ENCODE data around the gene PHKG2.

PHKG2 gene

DNA sequence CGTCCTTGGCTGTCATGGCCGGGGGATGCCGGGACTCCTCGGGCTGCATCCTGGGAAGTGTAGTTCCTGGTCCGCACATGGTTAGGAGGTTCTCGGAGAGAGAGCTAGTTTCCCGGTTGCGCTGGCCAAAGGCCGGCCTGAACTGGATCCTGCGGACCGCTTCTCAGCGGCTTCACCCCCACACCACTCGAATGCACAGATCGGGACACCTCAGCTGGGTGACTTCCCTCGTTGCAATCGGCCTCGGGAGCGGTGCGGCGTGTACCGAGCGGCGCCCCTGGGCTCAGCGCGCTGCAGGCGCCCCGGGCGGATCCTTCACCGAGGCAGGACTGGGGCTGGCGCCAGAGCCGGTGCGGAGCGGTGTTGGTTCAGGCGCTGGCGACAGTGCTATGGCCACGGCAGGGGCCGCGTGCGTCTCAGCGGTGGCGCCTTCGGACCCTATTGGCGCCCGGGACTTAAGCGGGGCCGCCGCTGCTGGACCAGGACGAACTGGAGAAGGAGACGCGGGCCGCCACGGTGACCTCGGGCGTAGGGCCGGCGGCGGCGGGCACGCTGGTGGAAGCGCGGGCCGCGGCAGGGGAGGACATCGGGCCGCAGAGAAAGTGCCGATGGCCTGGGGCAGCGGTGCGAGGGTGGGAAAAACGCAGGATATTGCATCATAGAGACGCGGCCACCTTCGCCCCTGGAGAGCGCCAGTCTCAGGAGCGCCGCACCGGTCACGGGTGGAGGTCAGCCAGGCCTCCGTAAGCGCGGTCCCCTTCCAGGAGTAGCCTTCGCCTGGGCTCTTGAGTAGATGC lies 27.4 kb downstream of the PHKG2 start:
- DNase-seq (ENCODE audit: low read depth): peak; percentile 85

DNA sequence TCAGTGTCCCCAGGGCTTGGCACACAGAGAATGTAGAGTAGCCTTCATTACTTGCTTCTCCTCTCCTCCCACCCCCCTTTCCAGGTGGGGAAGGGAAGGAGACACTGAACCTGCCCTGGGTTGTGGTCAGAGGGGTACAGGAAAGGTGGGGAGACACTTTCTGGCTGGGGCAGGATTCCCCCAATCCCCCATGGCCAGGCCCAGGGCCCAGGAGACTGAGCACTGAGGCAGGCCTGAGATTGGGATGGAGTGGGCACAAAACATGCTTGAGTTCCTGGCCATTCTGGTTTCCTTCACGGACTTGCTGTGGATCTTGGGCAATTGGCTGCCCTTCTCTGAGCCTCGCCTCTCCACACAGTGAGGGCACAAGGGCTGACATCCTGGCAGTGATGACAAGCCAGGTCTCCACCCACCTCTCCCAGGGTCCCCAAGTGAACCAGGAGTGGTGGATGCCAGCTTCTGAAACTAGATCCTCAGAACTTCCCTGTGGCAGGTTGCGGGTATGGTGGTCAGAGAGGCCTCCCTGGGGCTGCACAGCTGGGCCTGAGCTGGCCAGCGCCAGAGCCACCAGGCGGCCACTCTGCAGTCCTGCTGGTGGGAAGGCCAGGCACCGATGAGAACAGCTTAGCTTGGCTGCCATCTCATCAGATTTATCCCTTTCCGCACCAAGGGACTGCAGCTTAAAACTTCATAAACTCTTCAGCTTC lies 29.5 kb downstream of the PHKG2 start:
- peak; percentile 8 for DNase-seq (ENCODE audit: low read depth)

DNA sequence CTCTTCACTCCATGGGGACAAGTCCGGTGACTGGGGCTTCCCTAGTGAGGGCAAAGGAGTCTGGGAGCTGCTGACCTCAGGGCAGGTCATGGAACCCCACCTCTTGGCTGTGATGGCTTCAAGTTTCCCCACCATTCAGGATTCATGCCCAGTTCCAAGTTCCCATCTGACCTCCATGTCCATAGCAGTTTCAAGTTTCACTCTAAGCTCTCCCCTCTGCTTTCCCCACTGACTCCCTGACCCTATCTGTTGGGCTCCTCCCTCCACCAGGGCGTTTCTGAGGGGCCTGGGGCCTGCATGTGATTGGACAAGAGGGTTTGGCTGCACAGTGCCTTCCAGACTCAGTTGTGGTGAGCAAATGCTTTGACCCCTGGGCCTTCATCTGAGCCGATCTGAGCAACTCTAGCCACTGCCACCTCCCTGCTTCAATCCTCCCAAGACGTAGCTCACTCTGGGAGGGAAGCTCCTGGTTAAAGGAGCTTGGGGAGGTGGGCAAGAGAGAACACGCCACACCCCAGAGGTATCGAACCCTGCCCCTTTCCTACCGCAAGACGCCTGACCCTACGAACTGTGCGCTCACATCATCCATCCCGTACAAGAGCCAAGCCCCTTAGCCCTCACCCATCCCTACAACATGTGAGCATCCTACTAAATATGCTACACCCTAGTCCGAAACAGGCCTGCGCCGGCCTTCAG lies 30.5 kb downstream of the PHKG2 start:
- peak; percentile 14 for DNase-seq (ENCODE audit: low read depth)

DNA sequence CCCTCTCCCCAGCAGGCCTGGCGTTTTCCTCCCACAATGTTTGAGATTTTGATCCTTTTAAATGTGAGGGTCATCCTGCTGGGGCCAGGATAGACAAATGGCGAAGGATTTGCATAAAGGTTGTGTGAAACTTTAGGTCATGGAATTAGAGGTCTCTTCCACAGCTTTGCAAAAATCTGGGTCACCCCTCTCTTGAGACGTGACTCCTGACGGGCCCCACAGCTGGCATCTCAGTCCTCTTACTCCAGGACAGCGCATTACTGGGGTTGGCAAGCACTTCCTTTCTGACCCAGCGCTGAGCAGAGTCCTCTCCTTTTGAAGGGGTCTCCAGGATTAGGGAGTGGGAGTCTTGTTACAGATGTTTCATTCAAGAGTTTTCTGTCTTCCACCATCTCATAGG lies 31.4 kb downstream of the PHKG2 start:
- DNase-seq (ENCODE audit: low read depth): no peak

DNA sequence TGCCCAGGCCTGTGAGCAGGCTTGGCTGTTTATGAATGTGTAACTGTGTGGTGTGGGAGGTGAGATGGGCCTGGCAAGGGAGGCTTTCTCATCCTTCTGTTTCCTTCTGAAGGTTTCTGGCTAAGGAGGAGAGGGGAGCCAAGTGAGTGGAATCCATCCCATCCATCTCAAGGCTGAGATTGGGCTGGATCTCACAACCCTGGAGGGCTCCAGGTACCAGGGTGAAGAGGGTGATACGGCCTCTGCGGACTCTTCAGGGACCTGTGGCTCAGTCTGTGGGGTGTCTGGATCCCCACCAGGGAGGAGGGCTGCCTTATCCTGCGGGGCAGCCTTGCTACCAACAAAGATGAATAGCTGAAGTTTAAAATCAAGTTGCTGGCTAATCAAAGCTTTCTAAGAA lies 31.8 kb downstream of the PHKG2 start:
- no peak for DNase-seq (ENCODE audit: low read depth)

DNA sequence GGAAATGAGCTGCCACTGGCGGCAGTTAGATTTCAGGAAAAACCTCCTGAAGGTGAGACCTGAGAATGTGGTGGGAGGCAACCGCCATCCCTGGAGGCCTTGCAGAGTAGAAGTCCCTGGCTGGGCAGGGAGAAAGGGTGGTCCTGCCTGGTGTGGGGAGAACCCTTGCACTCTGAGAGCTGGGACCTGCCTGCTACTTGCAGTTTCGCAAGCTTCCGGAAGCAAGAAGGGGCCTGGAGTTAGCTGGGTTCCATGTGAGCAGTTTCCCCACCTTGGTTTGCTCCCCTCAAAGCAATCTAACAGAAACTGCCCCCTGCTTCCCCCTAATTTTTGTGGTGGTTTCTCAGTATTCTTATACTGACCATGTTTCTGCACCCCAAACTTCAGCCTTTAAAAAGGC lies 32.3 kb downstream of the PHKG2 start:
- DNase-seq (ENCODE audit: low read depth): no peak

DNA sequence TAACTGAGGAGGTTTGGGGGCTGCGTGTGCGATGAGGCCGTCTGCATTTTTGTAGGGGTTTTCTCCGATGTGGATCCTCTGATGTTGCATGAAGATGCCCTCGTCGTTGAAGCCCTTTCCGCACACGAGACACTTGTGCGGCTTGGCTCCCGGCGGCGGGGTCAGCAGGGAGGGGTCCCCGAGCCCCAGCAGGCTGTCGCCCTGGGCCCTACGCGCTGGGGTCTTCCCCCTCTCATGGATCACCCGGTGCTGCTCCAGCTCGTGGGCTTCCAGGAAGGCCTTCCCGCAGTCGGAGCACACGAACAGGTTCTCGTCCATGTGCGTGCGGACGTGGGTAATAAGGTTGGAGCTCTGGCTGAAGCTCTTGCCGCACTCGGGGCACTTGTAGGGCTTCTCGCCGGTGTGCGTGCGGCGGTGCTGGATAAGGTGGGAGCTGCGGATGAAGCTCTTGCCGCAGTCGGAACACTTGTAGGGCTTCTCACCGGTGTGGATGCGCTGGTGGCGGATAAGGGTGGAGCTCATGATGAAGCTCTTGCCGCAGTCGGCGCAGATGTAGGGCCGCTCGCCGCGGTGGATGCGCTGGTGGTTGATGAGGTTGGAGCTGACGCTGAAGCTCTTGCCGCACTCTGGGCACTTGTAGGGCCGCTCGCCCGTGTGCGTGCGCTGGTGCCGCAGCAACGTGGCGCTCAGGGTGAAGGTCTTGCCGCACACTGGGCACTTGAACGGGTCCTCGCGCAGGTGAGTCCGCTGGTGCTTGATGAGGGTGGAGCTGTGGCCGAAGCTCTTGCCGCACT lies 34.5 kb downstream of the PHKG2 start:
- DNase-seq (ENCODE audit: low read depth): no peak

DNA sequence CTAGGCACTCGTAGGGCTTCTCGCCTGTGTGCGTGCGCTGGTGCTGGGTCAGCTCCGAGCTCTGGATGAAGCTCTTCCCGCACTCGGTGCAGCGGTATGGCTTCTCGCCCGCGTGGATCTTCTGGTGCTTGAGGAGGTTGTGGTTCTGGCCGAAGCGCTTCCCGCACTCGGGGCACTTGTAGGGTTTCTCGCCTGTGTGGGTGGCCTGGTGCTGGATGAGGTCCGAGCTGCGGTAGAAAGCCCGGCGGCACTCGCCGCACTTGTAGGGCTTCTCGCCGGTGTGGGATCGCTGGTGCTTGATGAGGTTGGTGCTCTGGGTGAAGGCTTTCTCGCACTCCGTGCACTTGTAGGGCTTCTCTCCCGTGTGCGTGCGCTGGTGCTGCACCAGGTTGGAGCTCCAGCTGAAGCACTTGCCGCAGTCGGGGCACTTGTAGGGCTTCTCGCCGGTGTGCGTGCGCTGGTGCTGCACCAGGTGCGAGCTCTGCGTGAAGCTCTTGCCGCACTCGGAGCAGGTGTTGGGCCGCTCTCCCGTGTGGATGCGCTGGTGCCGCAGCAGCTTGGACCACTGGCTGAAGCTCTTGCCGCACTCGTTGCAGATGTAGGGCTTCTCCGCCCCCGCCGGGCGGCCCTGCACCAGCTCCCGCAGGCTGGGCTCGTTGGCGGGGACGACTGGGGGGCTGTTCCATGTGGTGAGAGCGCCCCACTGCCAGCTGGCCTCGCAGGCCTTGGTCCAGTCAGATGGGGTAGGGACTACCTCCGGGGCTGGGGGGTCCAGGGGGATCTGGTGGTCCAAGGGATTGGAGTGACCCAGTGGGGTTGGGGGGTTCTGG lies 35.3 kb downstream of the PHKG2 start:
- no peak for DNase-seq (ENCODE audit: low read depth)

DNA sequence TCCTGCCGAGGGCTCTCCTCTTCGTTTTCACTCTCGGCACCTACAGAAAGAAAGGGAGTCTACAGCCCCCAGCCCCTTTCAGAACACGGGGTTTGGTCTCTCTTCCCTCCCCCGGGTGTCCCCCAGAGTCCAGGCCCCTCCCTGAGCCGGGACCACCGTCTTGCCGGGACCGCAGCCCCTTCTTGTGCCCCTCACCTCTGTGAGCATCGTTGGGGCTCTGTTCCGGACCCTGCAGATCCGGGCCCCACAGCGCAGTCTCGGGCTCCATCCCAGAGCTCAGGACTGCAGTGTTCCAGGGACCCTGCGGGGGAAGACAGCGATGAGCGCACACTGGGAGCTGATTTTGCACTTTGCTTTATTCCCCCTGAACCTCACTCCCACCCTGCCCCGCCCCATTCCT lies 36.0 kb downstream of the PHKG2 start:
- DNase-seq (ENCODE audit: low read depth): no peak

DNA sequence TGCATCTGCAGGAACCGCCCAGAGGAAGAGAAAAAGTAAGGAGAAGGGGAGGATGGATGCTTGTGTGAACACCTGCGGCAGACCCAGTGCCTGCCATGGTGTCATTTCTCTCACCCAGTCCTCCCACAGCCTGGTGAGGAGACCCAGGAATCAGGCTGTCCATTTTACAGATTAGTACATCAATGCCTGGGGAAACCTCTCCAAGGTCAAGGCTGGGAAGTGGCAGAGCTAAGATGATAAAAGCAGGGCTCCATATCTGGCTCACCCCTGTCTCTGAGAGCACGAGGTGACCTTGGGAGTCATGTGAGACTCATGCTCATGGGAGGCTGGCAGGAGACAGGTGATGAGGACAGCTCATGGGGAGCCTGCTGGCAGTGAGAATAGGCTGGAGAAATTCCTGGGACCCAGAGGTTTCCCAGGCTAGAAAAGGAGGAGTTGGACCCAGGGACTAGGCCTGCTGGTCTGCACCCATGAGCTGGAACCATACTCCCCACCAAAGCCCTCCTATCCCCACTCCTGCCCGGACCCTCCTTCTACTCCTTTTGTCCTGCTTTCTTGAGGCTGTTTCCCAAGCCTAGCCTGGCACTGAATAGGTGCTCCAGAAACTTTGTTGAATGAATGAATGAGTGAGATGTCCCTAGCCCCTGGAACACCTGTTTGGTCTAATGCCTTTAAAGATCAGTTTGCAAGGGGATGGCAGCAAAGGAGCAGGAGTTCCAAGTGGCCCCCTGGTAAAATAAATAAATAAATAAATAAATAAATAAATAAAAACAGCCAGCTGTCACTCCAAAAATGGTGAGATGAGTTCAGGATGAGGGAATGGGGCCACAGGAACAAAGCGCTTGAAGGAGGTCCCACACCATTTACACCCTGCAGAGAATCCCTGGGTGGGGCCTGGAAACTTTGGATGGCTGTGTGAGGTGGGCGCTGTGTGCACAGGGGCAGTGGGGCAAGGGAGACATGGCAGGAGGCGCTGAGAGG lies 37.2 kb downstream of the PHKG2 start:
- no peak for DNase-seq (ENCODE audit: low read depth)

DNA sequence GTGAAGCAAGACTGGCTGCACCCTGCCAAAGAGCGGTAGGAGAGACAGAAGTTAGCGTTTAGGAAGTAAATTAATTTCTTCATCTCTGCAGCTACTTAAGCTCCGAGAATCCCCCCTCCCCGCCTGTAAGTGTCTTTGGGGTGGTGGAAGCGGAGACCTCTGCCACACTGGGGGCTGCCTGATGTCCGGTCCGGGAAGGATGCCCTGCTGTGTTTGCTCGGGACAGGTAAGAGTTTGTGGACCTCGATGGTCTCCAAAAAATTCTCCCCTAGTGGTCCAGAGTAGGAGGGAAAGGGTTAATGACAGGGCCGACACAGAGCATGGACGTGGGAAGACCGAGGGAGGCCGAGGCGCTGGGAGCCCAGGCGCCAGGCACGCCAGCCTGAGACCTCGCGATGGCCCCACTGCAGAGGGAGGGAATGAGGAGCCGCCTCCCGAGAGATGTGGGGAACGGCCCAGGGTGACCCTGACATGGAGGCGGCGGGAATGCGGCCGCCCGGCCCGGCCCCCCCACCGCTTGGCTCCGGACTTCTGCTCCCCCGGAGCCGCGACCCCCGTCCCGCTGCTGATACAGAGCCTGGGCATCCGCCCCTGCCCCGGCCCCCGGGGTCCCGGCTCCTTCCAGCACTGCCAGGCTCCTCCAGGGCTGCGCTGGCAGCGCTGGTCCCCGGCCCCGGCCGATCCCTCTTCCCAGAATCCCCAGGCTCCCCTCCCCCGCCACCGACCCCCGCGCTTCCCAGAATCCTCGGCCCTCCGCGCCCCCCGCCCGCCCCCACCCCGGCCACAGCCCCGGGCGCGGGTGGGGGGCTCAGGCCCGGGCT lies 38.1 kb downstream of the PHKG2 start:
- DNase-seq (ENCODE audit: low read depth): peak; percentile 80

DNA sequence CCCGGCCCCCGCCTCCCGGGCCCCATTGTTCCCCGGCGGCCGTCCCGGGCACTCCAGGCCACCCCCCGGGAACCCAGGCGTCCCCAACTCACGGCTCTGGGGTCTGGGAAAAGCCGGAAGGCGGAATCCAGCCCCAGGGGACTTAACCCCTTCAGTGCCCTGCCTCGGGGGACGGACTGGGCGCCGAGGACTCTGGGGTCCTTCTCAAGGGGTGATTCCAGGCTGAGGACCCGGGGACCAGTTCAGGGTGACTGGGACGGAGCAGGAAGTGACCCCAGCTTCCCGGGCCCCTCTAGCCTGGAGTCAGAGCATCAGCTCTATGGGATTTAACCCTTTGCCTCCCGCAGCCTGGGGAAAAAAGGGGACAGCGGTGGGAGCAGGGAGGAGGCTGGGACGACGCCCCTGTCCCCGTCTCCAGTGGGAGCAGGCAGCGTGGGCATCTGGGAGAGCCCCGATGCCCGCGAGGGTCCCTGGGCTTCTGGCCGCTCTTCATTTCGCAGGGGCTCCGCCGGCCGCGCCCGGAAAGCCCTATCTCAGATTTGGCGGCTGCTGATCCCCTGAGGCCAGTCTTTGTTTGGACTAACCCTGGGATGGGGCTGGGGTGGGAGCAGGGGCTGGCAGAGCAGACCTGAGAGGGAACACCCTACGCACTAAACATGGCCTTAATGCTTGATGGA lies 38.8 kb downstream of the PHKG2 start, which contains the start of gene ZNF629:
Gene ZNF629, minus strand, starts transcription at position 270 of the 677 bp plus-strand sequence. CDS start 2,723 bp downstream, outside the sequence.
- peak; percentile 75 for DNase-seq (ENCODE audit: low read depth)

DNA sequence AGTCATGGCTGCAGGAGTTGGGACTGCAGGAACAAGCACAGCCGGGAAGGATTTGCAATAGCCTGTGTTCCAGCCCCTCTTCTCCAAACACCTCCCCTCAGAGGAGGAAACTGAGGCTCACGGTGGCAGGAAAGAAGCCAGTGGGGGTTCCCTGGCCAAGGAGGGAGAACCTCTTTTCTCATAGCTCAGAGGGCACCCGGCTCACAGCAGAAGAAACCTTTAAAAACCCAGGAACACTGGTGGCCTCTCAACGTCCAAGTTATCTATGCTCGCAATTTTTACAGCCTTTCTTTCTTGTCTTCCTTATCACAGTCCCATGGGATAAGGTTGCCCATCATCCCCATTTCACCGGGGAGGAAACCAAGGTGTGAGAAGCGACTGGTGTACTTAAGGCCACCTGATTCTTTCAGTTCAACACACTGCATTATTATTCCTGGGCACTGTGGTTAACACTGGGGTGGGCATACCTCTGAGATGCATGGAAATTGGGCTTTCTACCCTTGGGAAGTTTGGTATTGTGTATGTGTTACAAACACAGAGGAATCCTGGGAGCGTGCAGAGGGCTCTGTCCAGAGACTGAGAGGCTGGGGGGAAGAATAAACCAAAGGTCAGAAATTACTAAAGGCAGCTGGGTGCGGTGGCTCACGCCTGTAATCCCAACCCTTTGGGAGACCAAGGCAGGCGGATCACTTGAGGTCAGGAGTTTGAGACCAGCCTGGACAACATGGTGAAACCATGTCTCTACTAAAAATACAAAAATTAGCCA lies 39.6 kb downstream of the PHKG2 start:
- no peak for DNase-seq (ENCODE audit: low read depth)

DNA sequence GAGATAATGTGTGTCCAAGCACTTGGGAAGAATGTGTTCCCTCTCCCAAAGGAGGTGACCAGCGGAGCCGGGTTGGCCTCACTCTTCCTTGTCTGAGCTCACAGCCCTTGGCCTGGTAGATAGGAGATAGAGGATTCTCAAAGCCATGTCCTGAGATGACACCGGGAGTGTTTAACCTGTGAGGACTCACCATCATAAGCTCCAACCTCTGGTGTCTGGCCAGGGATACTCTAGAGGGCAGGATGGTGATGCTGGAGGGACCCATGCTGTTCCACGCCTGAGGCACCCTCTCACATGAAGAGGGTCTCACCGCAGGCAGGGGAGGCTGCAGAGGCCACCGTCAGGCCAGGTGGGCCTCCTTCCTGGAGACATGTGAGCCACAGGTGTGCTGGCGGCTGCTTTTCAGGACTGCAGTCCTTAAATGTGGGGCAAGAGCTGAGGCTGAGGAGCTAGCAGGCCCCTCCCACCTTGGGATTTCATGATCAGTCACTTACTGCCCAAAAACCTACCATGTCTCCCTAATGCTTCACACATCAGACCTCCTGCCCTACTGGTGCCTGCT lies 45.4 kb downstream of the PHKG2 start:
- DNase-seq (ENCODE audit: low read depth): no peak

DNA sequence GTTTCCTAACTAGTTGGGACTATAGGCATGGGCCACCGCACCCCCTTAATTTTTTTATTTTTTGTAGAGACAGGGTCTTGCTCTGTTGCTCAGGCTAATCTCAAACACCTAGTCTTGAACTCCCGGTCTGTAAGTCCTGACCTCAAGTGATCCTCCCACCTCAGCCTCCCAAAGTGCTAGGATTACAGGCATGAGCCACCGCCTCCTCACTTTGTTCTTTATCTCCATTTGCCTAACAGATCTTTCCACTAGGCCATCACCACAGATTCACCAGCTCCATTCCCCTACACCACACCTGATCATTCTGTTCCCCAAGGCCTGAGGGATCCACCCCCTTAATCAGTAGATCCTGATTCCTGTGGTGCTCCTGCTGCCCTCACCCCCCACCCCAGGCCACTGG lies 46.4 kb downstream of the PHKG2 start:
- no peak for DNase-seq (ENCODE audit: low read depth)

DNA sequence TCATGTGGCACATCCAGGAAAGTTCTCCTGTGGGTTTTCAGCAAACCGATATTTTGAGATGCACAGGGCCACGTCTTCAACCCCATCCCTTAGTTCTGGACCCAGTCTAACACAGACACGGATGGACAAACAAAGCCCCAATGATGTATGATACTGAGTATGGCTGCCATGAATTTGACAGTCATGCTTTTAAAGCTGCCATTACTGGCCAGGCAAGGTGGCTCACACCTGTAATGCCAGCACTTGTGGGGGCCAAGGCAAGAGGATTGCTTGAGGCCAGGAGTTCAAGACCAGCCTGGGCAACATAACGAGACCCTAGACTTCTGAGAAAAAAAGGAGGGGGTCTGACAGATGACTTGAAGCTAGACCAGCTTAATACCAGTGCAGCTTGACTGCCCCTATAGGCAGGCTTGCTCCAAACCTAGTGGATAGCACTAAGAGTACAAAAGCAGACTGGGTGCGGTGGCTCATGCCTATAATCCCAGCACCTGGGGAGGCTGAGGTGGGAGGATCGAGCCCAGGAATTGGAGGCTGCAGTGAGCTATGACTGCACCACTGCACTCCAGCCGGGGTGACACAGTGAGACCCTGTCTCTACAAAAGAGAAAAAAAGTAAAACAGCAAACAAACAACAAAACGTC lies 49.6 kb downstream of the PHKG2 start:
- DNase-seq (ENCODE audit: low read depth): no peak
